ENCODE data around the gene GLI3.

GLI3 gene

DNA sequence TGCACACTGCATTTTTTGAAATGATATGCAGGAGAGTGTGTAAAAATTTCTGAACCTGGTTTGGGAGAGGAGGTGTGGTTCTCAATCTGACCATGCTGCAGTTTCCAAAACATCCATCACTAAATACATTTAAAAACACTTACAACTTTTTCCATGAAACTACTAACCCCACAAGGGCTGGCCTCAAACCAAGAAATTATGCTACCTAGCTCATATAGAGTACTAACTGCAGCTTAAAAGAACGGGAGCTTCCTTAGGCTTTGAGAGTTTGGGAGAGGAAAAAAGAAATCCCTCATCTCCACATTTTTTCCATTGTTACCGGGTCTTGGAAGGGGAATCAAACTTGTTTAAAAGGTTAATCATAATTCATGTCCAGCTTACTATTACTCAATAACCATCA lies 214.2 kb downstream of the GLI3 start:
- DNase-seq: no peak

DNA sequence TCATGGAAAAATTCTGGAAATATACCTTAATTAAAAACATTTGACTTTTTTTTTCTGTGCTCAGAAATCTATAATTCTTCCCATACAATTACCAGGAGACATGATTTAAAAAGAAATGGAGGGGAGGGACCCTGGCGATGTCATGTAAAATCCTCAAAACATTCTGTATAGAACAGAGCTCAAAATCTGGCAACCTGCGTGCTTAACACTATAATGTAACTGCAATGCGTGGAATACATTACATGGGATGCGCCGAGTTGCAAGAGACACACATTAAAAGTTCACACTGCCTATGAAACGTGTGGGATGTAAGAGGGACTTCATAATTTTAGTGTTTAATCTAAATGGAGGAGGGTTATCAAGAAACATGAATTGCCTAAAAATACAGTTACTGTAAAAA lies 215.0 kb downstream of the GLI3 start:
- DNase-seq: no peak

DNA sequence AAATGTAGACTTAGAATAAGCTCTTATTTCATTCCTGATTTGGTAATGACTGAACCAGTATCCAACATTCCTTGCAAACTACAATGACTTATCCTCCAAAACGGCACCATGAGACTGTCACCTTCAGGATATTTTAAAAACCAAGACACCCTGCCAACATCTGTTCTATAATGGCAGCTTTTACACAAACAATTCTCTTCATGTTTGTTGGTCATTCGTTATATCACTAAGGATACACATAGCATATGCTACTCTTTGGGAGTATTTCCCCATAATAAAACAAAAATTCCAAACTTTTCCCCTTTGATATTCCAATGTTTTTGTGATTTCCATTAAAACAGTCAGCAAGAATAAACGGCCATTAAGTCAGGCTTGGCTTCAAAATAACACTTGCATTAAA lies 215.4 kb downstream of the GLI3 start:
- DNase-seq: no peak

DNA sequence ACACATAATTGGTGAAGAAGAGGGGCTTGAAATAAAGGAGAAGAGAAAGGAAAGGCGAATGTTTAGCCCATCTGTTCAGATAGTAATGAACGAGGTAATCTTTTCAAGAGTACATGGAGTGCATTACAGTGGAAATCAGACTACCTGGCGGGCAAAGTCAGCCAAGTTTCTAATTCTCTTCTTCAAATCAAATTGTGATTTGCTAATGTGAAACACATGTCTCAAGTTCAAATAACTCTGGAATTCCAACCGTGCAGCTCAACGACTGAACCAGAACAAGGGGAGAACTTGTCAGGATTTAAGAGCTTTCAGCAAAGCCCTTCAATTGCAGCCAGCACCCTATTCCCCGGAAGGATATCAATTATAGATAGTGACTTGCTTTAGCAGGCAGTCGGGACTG lies 216.9 kb downstream of the GLI3 start:
- no peak for DNase-seq

DNA sequence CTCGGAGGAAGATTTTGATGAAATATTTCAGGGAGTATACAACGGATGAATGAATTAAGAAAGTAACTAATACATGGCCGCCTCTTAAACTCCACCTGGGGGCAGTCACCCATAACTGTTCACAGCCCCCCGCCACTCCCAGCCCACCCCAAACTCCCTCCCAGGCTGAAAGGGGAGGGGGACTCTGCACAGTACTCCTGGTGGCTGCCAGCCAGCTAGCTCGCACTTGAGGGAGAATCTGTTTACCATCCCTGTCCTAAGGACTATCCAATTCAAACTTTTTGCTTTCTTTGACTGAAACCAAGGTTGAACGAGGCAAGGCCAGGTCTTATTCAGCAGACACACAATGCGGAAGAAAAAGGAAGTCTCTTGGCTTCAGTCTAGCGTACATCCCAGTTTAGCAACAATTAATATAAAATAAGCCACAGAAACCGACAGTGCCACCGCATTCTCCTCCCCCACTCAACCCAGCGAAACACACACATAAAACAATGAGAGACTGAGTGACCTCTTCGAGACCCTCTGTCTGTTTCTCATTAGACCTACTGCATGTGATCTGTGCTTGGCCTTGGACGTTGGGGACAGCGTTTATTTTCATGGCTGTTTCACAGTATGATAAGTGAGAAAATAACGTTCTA lies 219.5 kb downstream of the GLI3 start:
- peak; percentile 44 for DNase-seq

DNA sequence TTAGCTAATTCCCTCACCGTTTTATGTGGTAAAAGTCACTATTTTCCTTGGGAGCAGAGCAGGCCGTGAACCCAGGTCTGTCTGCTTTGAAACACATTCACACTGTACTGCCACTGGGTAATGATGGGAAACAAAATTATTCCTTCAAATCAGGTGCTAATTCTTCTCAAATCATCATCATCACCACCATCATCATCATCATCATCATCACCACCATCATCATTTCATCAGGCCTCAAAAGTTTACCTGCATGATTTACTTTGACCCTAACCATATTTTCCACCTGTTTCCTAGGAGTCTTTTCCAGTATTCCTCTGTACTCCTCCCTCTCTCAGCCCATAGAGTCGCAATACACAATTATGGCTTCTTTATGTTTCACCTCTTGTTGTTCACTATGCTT lies 220.5 kb downstream of the GLI3 start:
- no peak for DNase-seq

DNA sequence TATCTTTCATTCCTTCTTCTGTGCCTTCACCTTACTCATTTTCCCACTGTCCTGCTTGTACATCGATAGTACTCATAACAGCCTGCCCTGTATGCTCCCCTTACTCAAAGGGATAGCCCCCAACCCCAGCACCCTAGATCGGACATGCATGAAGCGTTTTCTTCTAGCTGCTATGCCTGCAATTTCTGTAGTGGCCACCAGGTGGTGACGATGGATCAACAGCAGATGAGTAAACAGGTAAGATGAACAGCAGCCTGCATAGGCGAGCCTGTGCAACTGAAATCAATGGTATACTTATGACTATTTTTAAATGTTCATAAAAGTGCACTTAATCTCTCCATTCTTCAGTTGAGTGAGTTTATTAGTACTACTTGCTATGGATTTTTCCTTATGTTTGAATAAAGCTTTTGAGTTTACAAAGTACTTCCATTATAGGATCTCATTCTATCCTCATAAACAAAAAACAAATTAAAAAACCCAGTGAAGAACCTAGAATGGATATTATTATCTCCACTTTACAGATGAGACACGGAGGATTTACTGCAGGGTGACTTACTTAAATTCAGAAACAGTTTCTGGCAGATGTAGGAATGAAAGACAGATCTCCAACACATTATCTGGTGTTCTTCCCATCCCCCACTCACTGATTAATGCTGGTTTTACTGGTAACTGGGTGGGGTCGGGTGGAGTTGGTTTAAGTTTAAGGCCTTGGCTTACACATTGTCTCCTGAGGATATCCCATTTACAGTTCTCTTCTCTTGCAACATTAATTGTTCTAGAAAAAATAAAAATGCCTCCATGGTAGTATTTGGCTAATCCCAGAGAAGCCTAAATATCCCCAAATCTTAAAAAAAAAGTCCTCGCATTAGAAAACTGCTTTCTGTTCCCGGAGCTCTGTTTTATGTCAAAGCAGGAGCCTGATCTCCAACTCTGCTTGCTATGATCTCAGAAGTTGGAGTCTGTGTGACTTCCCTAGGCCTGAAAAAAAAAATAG lies 222.1 kb downstream of the GLI3 start:
- DNase-seq: peak; percentile 57

- no peak for DNase-seq
Measured at GRCh38 chr7:42012786-42013360, 224.1 kb downstream of the GLI3 start.

DNA sequence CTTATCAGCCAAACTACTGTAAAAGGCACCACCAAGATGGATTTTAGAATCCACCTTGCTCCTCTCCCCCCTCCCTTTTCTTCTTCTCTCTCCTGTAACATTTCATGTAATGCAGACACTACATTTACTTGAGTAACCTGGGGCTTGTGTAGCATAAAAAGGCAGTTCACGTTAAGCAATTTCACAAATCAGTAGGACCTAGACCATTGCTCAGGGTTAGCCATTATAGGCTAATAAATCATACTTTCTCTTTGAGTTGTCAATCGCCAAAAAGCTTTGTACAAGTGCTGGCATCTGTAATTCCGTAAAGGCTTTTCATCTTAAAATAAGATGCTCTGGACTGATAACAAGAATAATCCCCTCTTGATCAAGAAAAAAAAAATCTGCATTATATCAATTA lies 224.7 kb downstream of the GLI3 start:
- DNase-seq: no peak

GRCh38 chr7:42011846-42012245 lies 225.2 kb downstream of the GLI3 start:
- no peak for DNase-seq

DNA sequence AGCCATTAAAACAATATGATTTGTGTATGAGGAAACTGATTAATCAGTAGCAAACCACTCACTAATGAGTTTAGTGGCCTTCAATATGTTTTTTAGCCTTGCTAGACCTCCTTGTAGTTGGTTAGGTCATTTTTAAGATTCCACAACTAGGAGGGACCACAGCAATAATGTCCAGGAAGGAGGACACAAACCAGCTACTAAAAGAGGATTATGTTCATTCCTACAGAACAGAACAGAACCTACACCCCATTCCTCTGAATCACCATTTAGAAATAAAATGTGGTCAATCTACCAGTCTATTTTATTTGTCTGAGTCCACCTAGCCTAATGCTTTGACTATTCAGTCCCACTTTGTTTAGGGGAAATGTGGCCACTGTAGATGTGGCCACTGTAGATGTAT lies 226.3 kb downstream of the GLI3 start:
- no peak for DNase-seq

- no peak for DNase-seq
Measured at GRCh38 chr7:42006801-42007513, 230.1 kb downstream of the GLI3 start.

DNA sequence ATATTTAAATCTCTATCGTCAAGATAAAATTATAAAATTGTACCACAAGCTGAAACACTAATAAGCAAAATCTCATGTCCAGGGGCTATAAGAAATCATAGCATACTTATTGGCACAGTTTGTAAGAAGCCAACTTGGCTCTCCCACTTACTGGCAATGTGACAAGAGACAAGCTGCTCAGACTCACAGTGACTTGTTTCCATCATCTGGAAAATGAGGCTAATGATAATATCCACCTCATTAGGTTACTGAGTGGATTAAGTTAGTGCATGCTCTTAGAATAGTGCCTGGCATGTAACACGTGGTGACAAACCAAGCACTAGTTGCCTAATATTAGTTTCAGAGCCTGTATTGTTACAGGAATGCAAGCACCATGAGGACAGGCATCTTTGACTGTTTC lies 234.4 kb downstream of the GLI3 start:
- no peak for DNase-seq

DNA sequence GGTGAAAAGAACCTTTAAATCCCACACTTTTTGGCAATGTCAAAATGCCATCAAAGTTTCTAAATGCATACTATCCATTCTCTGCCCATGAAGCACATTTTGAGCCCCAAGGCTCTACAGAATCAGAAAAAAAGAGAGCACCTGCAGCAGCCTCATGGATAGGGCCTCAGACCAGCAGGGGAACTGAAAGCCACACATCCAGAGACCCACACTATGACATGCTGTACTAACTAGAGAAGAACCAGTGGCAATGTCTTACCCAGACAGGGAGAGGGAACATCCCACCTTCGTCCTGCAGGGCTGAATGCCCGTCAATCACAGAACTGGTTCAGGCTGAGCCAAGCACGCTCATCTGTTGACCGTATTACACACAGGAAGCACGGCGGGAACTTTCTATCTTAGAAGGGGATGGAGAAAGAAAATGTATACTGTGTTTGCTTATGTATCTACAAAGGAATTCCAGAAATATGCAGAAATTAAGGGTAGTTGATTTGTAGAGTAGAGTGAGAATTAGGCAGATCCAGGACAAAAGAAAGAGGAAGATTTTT lies 237.2 kb downstream of the GLI3 start:
- peak; percentile 69 for DNase-seq

DNA sequence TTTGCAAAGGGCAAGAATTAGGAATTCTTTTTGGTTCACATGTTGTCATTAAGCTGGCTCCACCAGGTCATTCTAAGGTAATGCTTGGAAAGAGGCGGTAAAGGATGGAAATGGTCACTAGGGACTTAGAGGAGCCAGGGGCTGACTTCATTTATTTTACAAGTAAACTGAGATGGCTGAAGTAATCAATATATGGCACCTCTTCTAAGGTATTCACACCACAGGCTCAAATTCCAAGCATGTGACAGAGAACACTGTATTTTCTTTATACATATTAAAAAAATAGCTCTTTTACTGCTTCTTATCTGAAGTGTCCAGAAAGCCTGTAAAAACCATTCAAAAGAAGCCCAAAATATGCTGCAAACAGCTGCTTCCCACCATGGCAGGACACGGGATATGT lies 239.0 kb downstream of the GLI3 start:
- no peak for DNase-seq

DNA sequence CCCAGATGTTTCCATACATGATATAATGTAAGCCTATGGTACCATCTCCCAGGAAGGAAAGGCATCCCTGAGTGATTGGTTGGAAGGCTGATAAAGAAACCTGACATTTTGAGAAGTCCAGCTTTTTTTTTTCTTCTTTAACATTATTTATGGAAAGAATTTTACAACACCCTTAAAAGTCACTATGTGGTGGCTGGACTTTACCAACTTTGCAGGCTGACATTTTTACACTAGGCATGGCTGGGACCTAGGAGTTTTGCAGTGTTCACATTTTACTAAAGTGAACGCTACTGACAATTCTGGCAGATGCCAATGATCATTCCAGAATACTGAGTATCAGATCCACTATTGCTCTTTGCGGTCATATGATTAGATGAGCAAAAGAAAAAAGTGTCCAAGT lies 239.9 kb downstream of the GLI3 start:
- no peak for DNase-seq

DNA sequence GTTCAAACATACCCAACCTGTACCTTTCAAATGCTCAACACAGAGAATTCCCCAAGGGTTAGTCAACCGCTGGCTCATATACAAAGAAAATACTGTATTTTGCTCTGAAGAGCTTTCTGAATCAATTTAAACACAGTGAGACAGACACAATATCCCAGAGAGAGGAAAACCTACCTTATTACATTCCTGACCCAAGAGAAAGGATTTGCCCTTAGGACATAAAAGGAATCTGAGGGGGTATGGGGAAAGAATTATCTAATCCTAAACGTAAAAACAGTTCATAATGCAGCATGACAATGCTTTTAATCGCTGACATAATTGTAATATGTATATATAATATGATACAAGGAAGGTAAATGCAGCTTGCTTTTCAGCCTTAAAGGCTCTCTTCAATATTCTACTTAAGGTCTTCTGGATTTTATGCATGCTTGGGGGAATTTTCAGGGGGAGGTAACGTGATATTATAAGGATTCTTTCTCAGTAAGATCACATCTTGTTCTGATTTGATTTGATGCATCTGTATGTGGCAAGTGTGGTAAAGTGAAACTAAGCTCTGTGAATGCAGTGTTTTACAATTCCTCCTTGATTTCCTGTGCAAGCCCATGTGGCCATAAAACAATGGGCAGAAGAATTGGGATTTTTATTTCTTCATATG lies 240.5 kb downstream of the GLI3 start:
- no peak for DNase-seq

- DNase-seq: no peak
Measured at GRCh38 chr7:41995632-41996271, 241.3 kb downstream of the GLI3 start.

DNA sequence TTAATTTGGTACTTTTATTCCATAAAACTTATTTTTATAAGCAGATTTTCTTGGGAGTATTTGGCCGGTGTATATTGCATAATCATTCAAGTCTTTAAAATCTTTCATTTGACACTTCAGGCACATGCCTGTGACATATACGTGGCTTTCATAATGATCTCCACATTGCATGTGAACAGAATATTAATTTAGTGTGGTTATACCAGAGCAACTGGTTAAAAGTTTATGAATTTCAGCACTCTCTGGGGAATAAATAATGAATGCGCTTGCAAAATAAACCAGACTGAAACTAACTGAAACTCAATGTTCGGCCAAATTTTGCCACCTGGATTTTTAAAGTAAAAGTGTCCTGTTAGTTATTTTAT lies 242.3 kb downstream of the GLI3 start:
- DNase-seq: peak; percentile 25

DNA sequence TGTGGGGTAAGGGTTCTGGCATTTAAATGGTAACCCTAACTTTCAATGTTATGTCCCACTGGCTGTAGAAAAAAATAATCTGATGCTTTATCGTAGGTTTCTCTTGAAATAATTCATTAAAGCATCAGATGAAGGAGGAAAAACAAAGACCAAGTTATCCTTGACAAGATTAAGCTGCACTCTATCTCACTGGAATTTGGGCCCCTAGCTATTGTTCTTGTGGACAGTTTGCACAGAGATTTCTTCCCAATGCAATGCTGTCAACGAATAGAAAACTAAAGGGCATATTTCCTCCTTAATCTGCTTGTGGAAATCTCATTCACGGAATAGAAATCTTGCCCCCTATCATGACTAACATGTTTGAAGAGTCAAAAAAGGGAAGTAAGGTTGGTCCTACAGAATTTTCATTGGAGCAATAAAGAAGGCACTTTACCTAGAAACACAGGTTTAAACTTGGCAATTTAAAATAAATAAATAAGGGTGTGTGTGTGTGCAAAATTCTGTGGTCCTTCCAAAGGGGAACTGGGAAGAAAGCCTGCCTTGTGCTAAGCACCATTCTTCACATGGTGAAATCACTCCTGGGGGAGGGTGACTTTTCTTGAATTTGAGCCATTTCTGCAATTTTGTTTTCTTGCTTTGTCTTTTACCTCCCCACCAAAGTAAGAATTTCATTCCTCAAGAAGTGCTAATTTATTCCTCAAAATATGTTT lies 242.8 kb downstream of the GLI3 start:
- DNase-seq: no peak

Measured in RPMI8226 (cell line).